Adrenal gland (tissue), 12 donors: ENCODE results near the gene RAET1E. TPM values are rescaled to one million over a fixed set of nuclear protein-coding genes. Genes with fewer than 3 reads are reported as not detected.
"Not testable (repeated sequence)": the region's sequence is repeated elsewhere in the genome, so short reads cannot be mapped to it uniquely, and the experiment has no call there.

Experiments
- DNase-seq, 7 donors: peaks; one replicate each; pipeline ENCODE4 v3.0.0-alpha.2; 2019 to 2020
- H3K27ac ChIP-seq, 5 donors: fragments of 200-600 bp; sonication (generic) in 4 of 5; 1 replicate in 3 of 5; 2 replicates in 2 of 5; pipeline versions ENCODE4 v1.5.1 to v1.8.0; 2016 to 2020; ENCODE audit warnings: mild to moderate bottlenecking in 1 of 5
- H3K27me3 ChIP-seq: fragments of 200-600 bp; 2 replicates; pipeline ENCODE4 v1.8.0; 2021
- H3K36me3 ChIP-seq, 2 donors: fragments of 200-600 bp; replicated peaks in 1 of 2; 1 replicate in 1 of 2; 2 replicates in 1 of 2; pipeline versions ENCODE4 v1.5.1 to v1.8.0; 2018 to 2022
- H3K4me1 ChIP-seq, 2 donors: fragments of 200-600 bp; replicated peaks in 1 of 2; 1 replicate in 1 of 2; 2 replicates in 1 of 2; pipeline versions ENCODE4 v1.5.1 to v1.8.0; 2018 to 2021
- H3K4me3 ChIP-seq, 4 donors: fragments of 200-600 bp; sonication (generic) in 3 of 4; one replicate each; pipeline ENCODE4 v1.5.1; 2016 to 2018
- H3K9me3 ChIP-seq, 3 donors: fragments of 200-600 bp; sonication (generic) in 1 of 3; replicated peaks in 1 of 3; 1 replicate in 2 of 3; 2 replicates in 1 of 3; pipeline versions ENCODE4 v1.5.1 to v1.8.0; 2016 to 2021
- POLR2A ChIP-seq, 2 donors: fragments of 450-650 bp; IDR thresholded peaks; one replicate each; pipeline ENCODE4 v1.6.1; 2017; ENCODE audit warnings: antibody characterized with exemption in 2 of 2, mild to moderate bottlenecking in 2 of 2, moderate library complexity in 1 of 2
- WGBS, 4 donors: extraction: QIAGEN DNeasy Blood & Tissue Kit in 2 of 4; methylation state at CpG; one replicate each; pipeline versions ENCODE4 v1.1.5 to v1.1.7; 2013 to 2017; 5-methylcytosine and 5-hydroxymethylcytosine counted together
- intact Hi-C, 2 donors: fragments of 100-400 bp; cut with DNase I; formaldehyde crosslinking; loops; one replicate each; pipeline versions ENCODE4 v1.14.1 to v1.15.0; 2022 to 2023
- polyA plus RNA-seq, 3 donors: library from polyadenylated mRNA; stranded (reverse); fragments of 200-250 nt in 2 of 3; fragments of 350-450 nt in 1 of 3; fragmentation: Illumina TruSeq in 1 of 3; extraction: RNeasy Lipid Tissue Mini Kit (QIAGEN cat#74804) in 1 of 3; gene quantifications; one replicate each; pipeline ENCODE4 v1.2.3, GENCODE V29; 2013 to 2014
- total RNA-seq, 9 donors: library from RNA; depleted of rRNA in 4 of 9; stranded (reverse); fragments of >200 nt in 4 of 9; fragments of 120-200 nt in 1 of 9; fragmentation: NEBNext Ultra II Directional in 1 of 9; extraction: Animal tissue kit (Norgen Biotek cat#: 25700) in 1 of 9; gene quantifications; one replicate each; pipeline versions ENCODE4 v1.1.0 to v1.2.4, GENCODE V29; 2013 to 2023
- TF ChIP-seq, protein P1 (sequence below), 6 experiments: fragments of 450-650 bp in 4 of 6; fragments of 200-600 bp in 2 of 6; sonication (generic) in 1 of 6; IDR thresholded peaks; 1 replicate in 5 of 6; 2 replicates in 1 of 6; pipeline versions ENCODE4 v1.5.1 to v1.8.0; 2016 to 2021; ENCODE audit warnings: antibody characterized with exemption in 6 of 6, mild to moderate bottlenecking in 2 of 6, moderate library complexity in 1 of 6
- donor health status: healthy with polysubstance abuse.
- donor health status: Bipolar disorder and iron deficiency.
- donor health status: DM: yes; HTN: yes; CAD: no.
- donor health status: DM: no; HTN: no; CAD: no.
- donor health status: DM: no; HTN: no; CAD: no.
- donor health status: DM: yes; HTN: yes; CAD: no.

The RAET1E gene
- total and polyA plus RNA-seq, 12 donors = 0.17 to 9.2 (median 1.1) TPM; not detected in 1

DNA sequence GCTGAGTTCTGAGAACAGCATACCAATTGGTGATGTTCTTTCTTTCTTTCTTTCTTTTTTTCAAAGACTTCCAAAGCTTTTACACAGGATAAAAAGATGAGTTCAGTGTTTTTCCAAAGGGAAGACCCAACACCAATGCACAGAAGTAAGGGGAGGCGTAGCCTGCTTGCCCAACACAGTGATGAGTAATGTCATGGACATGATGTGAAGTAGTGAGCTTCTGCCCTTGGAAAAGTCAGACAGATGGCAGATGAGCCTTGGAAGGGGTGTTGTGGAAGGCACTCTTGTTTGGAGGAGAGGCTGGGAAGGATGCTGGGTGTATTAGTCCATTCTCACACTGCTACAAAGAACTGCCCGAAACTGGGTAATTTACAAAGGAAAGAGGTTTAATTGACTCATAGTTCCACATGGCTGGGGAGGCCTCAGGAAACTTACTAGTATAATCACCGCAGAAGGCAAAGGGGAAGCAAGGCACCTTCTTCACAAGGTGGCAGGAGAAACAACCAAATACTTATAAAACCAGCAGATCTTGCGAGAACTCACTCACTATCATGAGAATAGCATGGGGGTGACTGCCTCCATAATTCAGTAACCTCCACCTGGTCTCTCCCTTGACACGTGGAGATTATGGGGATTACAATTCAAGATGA, 46.3 kb downstream of the RAET1E start:
- intact Hi-C loops = no loop called here
- H3K36me3 ChIP-seq = no peaks in the 10 kb centered on the region
- peak in 2 of 7 donors; percentile 12 to 46 for DNase-seq
- H3K9me3 ChIP-seq = no peaks in the 10 kb centered on the region
- WGBS, 4 donors = 78 to 94% (median 85%) methylated on average over 5 of the region's 5 CpGs
- H3K27me3 ChIP-seq = no peaks in the 10 kb centered on the region
- no peak for TF ChIP-seq POLR2A (IDR thresholded peaks at IDR 0.05)
- TF ChIP-seq, protein P1, sequence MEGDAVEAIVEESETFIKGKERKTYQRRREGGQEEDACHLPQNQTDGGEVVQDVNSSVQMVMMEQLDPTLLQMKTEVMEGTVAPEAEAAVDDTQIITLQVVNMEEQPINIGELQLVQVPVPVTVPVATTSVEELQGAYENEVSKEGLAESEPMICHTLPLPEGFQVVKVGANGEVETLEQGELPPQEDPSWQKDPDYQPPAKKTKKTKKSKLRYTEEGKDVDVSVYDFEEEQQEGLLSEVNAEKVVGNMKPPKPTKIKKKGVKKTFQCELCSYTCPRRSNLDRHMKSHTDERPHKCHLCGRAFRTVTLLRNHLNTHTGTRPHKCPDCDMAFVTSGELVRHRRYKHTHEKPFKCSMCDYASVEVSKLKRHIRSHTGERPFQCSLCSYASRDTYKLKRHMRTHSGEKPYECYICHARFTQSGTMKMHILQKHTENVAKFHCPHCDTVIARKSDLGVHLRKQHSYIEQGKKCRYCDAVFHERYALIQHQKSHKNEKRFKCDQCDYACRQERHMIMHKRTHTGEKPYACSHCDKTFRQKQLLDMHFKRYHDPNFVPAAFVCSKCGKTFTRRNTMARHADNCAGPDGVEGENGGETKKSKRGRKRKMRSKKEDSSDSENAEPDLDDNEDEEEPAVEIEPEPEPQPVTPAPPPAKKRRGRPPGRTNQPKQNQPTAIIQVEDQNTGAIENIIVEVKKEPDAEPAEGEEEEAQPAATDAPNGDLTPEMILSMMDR (IDR thresholded peaks at IDR 0.05) = no peak
- no peak overlapping the region for H3K4me3 ChIP-seq
- peak overlapping the region in 1 of 5 donors; percentile 18 for H3K27ac ChIP-seq
- H3K4me1 ChIP-seq = peaks cover 13 to 15% of the 10 kb centered on the region in 2 donors

DNA sequence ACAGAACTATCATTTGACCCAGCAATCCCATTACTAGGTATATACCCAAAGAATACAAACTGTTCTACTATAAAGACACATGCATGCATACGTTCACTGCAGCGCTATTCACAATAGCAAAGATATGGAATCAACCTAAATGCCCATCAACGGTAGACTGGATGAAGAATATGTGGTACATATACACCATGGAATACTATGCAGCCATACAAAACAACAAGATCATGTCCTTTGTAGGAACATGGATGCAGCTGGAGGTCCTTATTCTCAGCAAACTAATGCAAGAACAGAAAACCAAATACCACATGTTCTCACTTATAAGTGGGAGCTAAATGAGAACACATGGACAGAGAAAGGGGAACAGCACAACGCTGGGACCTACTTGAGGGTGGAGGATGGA, 49.6 kb downstream of the RAET1E start:
- H3K4me1 ChIP-seq = peaks cover 27 to 33% of the 10 kb centered on the region in 2 donors
- whole genome bisulfite sequencing, 4 donors = 69 to 98% (median 80%) methylated on average over 4 of the region's 4 CpGs
- not testable (repeated sequence) for H3K27ac ChIP-seq, H3K27me3 ChIP-seq, H3K4me3 ChIP-seq, H3K9me3 ChIP-seq, H3K36me3 ChIP-seq, DNase-seq
- intact Hi-C loops = loop anchor here in 1 of 2 donors (10.0 kb wide), 1 partner anchor 156 kb away; no protein-coding TSS in a partner anchor

Other genes with a start within 250 kb of the RAET1E start
- 10 to 100 TPM in 6 of 9 donors, 1 to 10 TPM in 3; 7.4 to 24.2 (median 12.4) TPM for gene KATNA1, start 249.4 kb downstream of the RAET1E start, total RNA-seq
- gene KATNA1, start 249.4 kb downstream of the RAET1E start, polyA plus RNA-seq = 10 to 100 TPM in 1 of 3 donors, 1 to 10 TPM in 2; 6.9 to 15.1 (median 6.9) TPM
- 10 to 100 TPM; 19.4 to 39.6 (median 26.5) TPM for gene LATS1, start 180.0 kb downstream of the RAET1E start, total RNA-seq
- 10 to 100 TPM in 2 of 3 donors, 1 to 10 TPM in 1; 6.2 to 18.3 (median 11.9) TPM for gene LATS1, start 180.0 kb downstream of the RAET1E start, polyA plus RNA-seq
- 10 to 100 TPM in 7 of 9 donors, 1 to 10 TPM in 2; 9.1 to 36.2 (median 26.0) TPM for gene NUP43, start 151.6 kb downstream of the RAET1E start, total RNA-seq
- gene NUP43, start 151.6 kb downstream of the RAET1E start, polyA plus RNA-seq = 10 to 100 TPM in 1 of 3 donors, 1 to 10 TPM in 2; 6.2 to 18.6 (median 6.7) TPM
- 100 to 1,000 TPM in 1 of 9 donors, 10 to 100 TPM in 8; 55.7 to 103 (median 61.9) TPM for gene PCMT1, start 148.4 kb downstream of the RAET1E start, total RNA-seq
- 100 to 1,000 TPM in 1 of 3 donors, 10 to 100 TPM in 2; 15.9 to 113 (median 18.3) TPM for gene PCMT1, start 148.4 kb downstream of the RAET1E start, polyA plus RNA-seq
- gene LRP11, start 33.8 kb downstream of the RAET1E start, total RNA-seq = 10 to 100 TPM in 8 of 9 donors, 1 to 10 TPM in 1; 7.8 to 59.9 (median 44.0) TPM
- 10 to 100 TPM in 1 of 3 donors, 1 to 10 TPM in 2; 2.6 to 65.1 (median 9.7) TPM for gene LRP11, start 33.8 kb downstream of the RAET1E start, polyA plus RNA-seq
- 10 to 100 TPM in 5 of 9 donors, 1 to 10 TPM in 3, under 1 TPM in 1; 0.22 to 29.8 (median 11.6) TPM for gene RAET1G, start 25.0 kb upstream of the RAET1E start, total RNA-seq
- gene RAET1G, start 25.0 kb upstream of the RAET1E start, polyA plus RNA-seq = 10 to 100 TPM in 2 of 3 donors, 1 to 10 TPM in 1; 3.1 to 40.7 (median 11.5) TPM
- 1 to 10 TPM in 1 of 9 donors, under 1 TPM in 6, not detected in 2; 0.35 to 1.8 (median 0.54) TPM for gene ULBP2, start 43.9 kb upstream of the RAET1E start, total RNA-seq
- 1 to 10 TPM in 1 of 3 donors, under 1 TPM in 2; 0.16 to 1.7 (median 0.30) TPM for gene ULBP2, start 43.9 kb upstream of the RAET1E start, polyA plus RNA-seq
- gene ULBP1, start 65.8 kb upstream of the RAET1E start, total RNA-seq = under 1 TPM in 6 of 9 donors, not detected in 3; 0.06 to 0.68 (median 0.28) TPM
- gene ULBP1, start 65.8 kb upstream of the RAET1E start, polyA plus RNA-seq = under 1 TPM in 2 of 3 donors, not detected in 1; 0.03 to 0.88 TPM
- gene RAET1L, start 127.4 kb upstream of the RAET1E start, total RNA-seq = not detected
- not detected for gene RAET1L, start 127.4 kb upstream of the RAET1E start, polyA plus RNA-seq
- gene ULBP3, start 171.0 kb upstream of the RAET1E start, total RNA-seq = 10 to 100 TPM in 2 of 9 donors, 1 to 10 TPM in 7; 2.5 to 15.6 (median 5.7) TPM
- gene ULBP3, start 171.0 kb upstream of the RAET1E start, polyA plus RNA-seq = 1 to 10 TPM in 2 of 3 donors, under 1 TPM in 1; 0.17 to 8.6 (median 1.0) TPM
- gene PPP1R14C, start 244.9 kb upstream of the RAET1E start, total RNA-seq = under 1 TPM in 4 of 9 donors, not detected in 5; 0.11 to 0.27 (median 0.16) TPM
- under 1 TPM; 0.13 to 0.46 (median 0.32) TPM for gene PPP1R14C, start 244.9 kb upstream of the RAET1E start, polyA plus RNA-seq